Esophagus muscularis mucosa (tissue), 4 donors: ENCODE measurements around the gene DUX4.
"Not testable (repeated sequence)": the region's sequence is repeated elsewhere in the genome, so short reads cannot be mapped to it uniquely, and the experiment has no call there.

ENCODE experiments used
- EP300 ChIP-seq: sonication (generic); formaldehyde crosslinking; IDR thresholded peaks from one replicate; pipeline ENCODE4 v1.6.1; 2017; ENCODE audit warnings: antibody characterized with exemption
- POLR2A ChIP-seq: fragments of 450-650 bp; IDR thresholded peaks from one replicate; pipeline ENCODE4 v1.6.1; 2017; ENCODE audit warnings: antibody characterized with exemption, moderate library complexity, mild to moderate bottlenecking, low read depth
- POLR2AphosphoS5 ChIP-seq, 2 donors: sonication (generic); formaldehyde crosslinking; IDR thresholded peaks; one replicate each; pipeline ENCODE4 v1.6.1; 2017; ENCODE audit warnings: antibody characterized with exemption in 2 of 2
- TF ChIP-seq, protein P1 (sequence below), 3 experiments: fragments of 200-600 bp in 2 of 3; fragments of 450-650 bp in 1 of 3; sonication (generic) in 2 of 3; IDR thresholded peaks; one replicate each; pipeline ENCODE4 v1.5.1; 2017 to 2019; ENCODE audit warnings: antibody characterized with exemption in 3 of 3, mild to moderate bottlenecking in 2 of 3, moderate library complexity in 1 of 3

DNA sequence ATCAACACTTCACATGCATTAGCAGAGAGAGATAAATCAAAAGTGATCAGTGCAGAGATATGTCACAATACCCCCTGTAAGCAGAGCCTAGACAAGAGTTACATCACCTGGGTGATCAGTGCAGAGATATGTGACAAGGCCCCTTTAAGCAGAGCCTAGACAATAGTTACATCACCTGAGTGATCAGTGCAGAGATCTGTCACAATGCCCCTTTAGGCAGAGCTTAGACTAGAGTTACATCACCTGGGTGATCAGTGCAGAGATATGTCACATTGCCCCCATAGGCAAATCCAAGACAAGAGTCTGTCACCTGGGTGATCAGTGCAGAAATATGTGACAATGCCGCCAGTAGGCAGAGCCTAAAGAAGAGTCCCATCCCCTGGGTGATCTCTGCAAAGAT is 7.4 kb downstream of the DUX4 start:
- not testable (repeated sequence) for TF ChIP-seq POLR2A; POLR2AphosphoS5 (IDR thresholded peaks at IDR 0.05); EP300
- TF ChIP-seq, protein P1, sequence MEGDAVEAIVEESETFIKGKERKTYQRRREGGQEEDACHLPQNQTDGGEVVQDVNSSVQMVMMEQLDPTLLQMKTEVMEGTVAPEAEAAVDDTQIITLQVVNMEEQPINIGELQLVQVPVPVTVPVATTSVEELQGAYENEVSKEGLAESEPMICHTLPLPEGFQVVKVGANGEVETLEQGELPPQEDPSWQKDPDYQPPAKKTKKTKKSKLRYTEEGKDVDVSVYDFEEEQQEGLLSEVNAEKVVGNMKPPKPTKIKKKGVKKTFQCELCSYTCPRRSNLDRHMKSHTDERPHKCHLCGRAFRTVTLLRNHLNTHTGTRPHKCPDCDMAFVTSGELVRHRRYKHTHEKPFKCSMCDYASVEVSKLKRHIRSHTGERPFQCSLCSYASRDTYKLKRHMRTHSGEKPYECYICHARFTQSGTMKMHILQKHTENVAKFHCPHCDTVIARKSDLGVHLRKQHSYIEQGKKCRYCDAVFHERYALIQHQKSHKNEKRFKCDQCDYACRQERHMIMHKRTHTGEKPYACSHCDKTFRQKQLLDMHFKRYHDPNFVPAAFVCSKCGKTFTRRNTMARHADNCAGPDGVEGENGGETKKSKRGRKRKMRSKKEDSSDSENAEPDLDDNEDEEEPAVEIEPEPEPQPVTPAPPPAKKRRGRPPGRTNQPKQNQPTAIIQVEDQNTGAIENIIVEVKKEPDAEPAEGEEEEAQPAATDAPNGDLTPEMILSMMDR (IDR thresholded peaks at IDR 0.05) = not testable (repeated sequence)
